Suprapubic skin (tissue), 4 donors: Measurements from ENCODE around the gene TOR1AIP1. TPM values are rescaled to one million over a fixed set of nuclear protein-coding genes. Genes with fewer than 3 reads are reported as not detected.

Source experiments
- DNase-seq, 2 donors: peaks; one replicate each; pipeline ENCODE4 v3.0.0-alpha.2; 2019; ENCODE audit warnings: low spot score in 2 of 2
- H3K27ac ChIP-seq: fragments of 200-600 bp; sonication (generic); one replicate; pipeline ENCODE4 v1.5.1; 2019
- H3K27me3 ChIP-seq: fragments of 200-600 bp; sonication (generic); one replicate; pipeline ENCODE4 v1.5.1; 2019
- H3K36me3 ChIP-seq: fragments of 200-600 bp; sonication (generic); one replicate; pipeline ENCODE4 v1.5.1; 2019
- H3K4me1 ChIP-seq: fragments of 200-600 bp; sonication (generic); one replicate; pipeline ENCODE4 v1.5.1; 2019
- H3K4me3 ChIP-seq: fragments of 200-600 bp; sonication (generic); one replicate; pipeline ENCODE4 v1.5.1; 2019; ENCODE audit warnings: mild to moderate bottlenecking
- H3K9me3 ChIP-seq: fragments of 200-600 bp; sonication (generic); one replicate; pipeline ENCODE4 v1.5.1; 2019
- EP300 ChIP-seq: sonication (generic); formaldehyde crosslinking; IDR thresholded peaks from one replicate; pipeline ENCODE4 v1.6.1; 2017; ENCODE audit warnings: antibody characterized with exemption
- POLR2A ChIP-seq, 2 donors: fragments of 450-650 bp; IDR thresholded peaks; one replicate each; pipeline ENCODE4 v1.6.1; 2017; ENCODE audit warnings: antibody characterized with exemption in 2 of 2, mild to moderate bottlenecking in 2 of 2, moderate library complexity in 2 of 2
- POLR2AphosphoS5 ChIP-seq, 3 donors: sonication (generic); formaldehyde crosslinking; IDR thresholded peaks; one replicate each; pipeline ENCODE4 v1.6.1; 2017; ENCODE audit warnings: antibody characterized with exemption in 3 of 3
- WGBS: methylation state at CpG from one replicate; pipeline ENCODE4 v1.1.5; 2018; 5-methylcytosine and 5-hydroxymethylcytosine counted together
- total RNA-seq, 4 donors: library from RNA; depleted of rRNA; stranded (reverse); fragments of >200 nt; gene quantifications; one replicate each; pipeline ENCODE4 v1.1.0, GENCODE V29; 2016
- TF ChIP-seq, protein P1 (sequence below), 2 donors: fragments of 200-600 bp in 1 of 2; fragments of 450-650 bp in 1 of 2; sonication (generic) in 1 of 2; IDR thresholded peaks; one replicate each; pipeline ENCODE4 v1.5.1; 2016 to 2019; ENCODE audit warnings: antibody characterized with exemption in 2 of 2, mild to moderate bottlenecking in 1 of 2, moderate library complexity in 1 of 2

TOR1AIP1 gene
- total RNA-seq, 4 donors from 2014 or later = 37.8 to 56.7 (median 47.9) TPM

DNA sequence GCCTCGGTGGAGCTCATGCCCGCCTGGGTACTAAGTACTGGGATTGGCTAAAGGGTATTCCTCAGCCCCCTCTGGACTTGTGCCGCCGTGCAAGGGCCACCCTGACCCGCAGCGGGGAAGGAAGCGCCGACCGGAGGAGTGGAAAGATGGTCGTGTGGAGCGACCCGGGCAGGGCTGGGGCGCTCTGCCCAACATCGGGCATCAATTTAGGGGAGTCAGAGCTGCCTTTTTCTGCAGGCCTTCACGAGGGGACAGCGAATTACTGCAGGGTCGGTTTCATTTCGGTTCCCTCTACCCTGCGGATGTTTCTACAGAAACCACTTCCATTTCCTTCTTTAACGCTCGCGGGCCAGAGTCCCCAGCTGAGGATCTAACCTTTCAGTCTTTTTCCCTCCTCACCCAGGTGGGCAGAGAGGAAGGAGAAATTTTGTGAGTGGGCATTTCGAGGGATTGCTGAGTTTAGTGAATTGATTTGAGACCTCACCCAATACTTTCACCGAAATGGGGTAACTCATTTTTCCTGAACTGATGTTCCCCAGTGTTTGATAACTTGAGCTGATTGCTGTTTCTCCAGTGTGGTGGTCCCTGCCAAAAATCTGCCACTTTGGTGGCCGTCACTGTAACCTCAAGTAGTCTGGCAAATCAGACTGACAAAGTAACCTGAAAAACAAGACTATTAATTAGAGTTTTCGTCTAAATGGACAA is 1.1 kb downstream of the TOR1AIP1 start:
- Histone ChIP-seq H3K9me3 (no peaks in the 10 kb centered on the region), H3K36me3 (peaks cover 10% of the 10 kb centered on the region), H3K4me3 (peak overlapping the region; percentile 86), H3K27me3 (no peaks in the 10 kb centered on the region), H3K27ac (peak overlapping the region; percentile 100), H3K4me1 (peaks cover 50% of the 10 kb centered on the region)
- no peak for DNase-seq
- whole genome bisulfite sequencing = under 1% methylated on average over 11 of the region's 26 CpGs
- TF ChIP-seq POLR2AphosphoS5 (IDR thresholded peaks at IDR 0.05) (no peak), EP300 (no peak), POLR2A (IDR thresholded peaks at IDR 0.05) (no peak)
- TF ChIP-seq, protein P1, sequence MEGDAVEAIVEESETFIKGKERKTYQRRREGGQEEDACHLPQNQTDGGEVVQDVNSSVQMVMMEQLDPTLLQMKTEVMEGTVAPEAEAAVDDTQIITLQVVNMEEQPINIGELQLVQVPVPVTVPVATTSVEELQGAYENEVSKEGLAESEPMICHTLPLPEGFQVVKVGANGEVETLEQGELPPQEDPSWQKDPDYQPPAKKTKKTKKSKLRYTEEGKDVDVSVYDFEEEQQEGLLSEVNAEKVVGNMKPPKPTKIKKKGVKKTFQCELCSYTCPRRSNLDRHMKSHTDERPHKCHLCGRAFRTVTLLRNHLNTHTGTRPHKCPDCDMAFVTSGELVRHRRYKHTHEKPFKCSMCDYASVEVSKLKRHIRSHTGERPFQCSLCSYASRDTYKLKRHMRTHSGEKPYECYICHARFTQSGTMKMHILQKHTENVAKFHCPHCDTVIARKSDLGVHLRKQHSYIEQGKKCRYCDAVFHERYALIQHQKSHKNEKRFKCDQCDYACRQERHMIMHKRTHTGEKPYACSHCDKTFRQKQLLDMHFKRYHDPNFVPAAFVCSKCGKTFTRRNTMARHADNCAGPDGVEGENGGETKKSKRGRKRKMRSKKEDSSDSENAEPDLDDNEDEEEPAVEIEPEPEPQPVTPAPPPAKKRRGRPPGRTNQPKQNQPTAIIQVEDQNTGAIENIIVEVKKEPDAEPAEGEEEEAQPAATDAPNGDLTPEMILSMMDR (IDR thresholded peaks at IDR 0.05) = no peak

DNA sequence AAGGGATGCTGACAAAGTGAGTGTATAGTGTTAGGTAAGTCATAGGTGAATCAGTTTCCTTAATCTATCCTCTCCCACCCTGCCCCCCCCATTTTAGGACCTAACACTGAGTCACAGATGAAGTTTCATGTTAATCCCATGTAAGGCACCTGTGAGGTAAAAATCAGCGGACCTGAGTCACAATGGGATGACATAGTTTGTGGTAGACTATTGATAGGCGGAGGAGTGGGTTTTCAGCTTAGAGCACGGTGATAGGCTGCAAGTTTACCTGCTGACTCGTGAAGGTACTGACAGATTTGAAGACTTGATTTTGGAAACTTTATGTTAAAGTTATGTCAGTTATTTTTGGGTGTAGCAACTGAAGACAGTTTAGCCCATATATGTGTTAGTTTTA is 1.7 kb downstream of the TOR1AIP1 start:
- DNase-seq = no peak
- no peaks in the 10 kb centered on the region for H3K27me3 ChIP-seq
- H3K36me3 ChIP-seq = peaks cover 10% of the 10 kb centered on the region
- H3K4me1 ChIP-seq = peaks cover 52% of the 10 kb centered on the region
- H3K9me3 ChIP-seq = no peaks in the 10 kb centered on the region
- WGBS = 16% methylated on average over 4 of the region's 4 CpGs
- H3K27ac ChIP-seq = peak overlapping the region; percentile 100
- TF ChIP-seq POLR2A (IDR thresholded peaks at IDR 0.05) (no peak), EP300 (no peak), POLR2AphosphoS5 (IDR thresholded peaks at IDR 0.05) (no peak)
- TF ChIP-seq, protein P1 (IDR thresholded peaks at IDR 0.05) = no peak
- H3K4me3 ChIP-seq = peak overlapping the region; percentile 86

DNA sequence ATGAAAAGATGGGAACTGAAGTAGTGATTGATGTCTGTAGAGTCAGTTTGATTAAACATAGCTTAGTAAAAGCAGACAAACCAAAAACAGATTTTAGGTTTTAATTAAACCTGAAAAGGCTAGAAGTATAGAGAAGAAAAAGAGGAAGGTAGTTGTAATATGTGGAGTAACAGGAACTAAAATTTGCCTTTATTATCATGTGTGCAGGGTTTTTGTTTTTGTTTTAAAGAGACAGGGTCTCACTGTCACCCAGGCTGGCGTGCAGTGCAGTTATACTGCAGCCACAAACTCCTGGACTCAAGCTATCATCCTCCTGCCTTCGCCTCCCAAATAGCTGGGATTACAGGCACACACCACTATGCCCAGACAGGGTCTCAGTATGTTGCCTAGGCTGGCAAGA is 6.0 kb downstream of the TOR1AIP1 start:
- TF ChIP-seq POLR2AphosphoS5 (IDR thresholded peaks at IDR 0.05) (no peak), POLR2A (IDR thresholded peaks at IDR 0.05) (no peak), EP300 (no peak)
- TF ChIP-seq, protein P1 (IDR thresholded peaks at IDR 0.05) = no peak
- H3K4me1 ChIP-seq = peaks cover 44% of the 10 kb centered on the region
- H3K27me3 ChIP-seq = no peaks in the 10 kb centered on the region
- no peak overlapping the region for H3K27ac ChIP-seq
- no peak for DNase-seq
- 88% methylated on average over 2 of the region's 2 CpGs for WGBS
- H3K36me3 ChIP-seq = peaks cover 46% of the 10 kb centered on the region
- no peak overlapping the region for H3K4me3 ChIP-seq
- H3K9me3 ChIP-seq = no peaks in the 10 kb centered on the region

DNA sequence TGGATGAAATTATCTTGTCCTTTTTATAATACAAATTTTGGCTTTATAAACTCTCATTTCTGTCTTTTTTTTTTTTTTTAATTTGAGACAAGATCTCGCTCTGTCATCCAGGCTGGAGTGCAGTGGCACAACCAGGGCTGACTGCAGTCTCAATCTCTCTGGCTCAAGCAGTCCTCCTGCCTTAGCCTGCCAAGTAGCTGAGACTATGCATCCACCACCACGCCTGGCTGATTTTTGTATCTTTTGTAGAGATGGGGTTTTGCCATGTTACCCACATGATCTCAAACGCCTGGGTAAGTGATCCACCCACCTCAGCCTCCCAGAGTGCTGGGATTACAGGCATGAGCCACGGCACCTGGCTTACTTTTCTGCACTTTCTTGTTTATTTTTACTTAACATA is 7.5 kb downstream of the TOR1AIP1 start:
- TF ChIP-seq POLR2AphosphoS5 (IDR thresholded peaks at IDR 0.05) (no peak), POLR2A (IDR thresholded peaks at IDR 0.05) (no peak), EP300 (no peak)
- TF ChIP-seq, protein P1 (IDR thresholded peaks at IDR 0.05) = no peak
- no peak overlapping the region for H3K27ac ChIP-seq
- H3K27me3 ChIP-seq = no peaks in the 10 kb centered on the region
- H3K36me3 ChIP-seq = peaks cover 61% of the 10 kb centered on the region
- 78% methylated on average over 4 of the region's 4 CpGs for WGBS
- no peak overlapping the region for H3K4me3 ChIP-seq
- peaks cover 29% of the 10 kb centered on the region for H3K4me1 ChIP-seq
- no peak for DNase-seq
- H3K9me3 ChIP-seq = no peaks in the 10 kb centered on the region

DNA sequence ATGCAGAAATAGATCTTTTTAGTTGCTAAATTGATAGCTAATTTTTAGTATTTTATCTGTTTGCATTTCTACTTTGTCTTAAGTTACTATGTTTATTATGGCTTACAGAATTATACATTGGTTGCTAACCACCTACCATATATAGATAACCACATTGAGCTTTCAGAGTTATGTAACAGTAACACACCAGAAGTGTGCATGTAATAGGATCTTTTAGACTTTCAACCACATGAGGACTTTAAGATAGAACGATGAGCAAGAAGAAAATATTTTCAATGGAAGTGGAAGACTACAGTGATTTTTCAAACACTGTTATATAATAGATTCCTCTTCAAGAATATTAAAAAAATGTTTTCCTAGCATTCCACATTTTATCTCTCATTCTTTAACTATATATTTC is 28.8 kb downstream of the TOR1AIP1 start:
- H3K27ac ChIP-seq = no peak overlapping the region
- peaks cover 81% of the 10 kb centered on the region for H3K36me3 ChIP-seq
- no peak for DNase-seq
- H3K27me3 ChIP-seq = no peaks in the 10 kb centered on the region
- H3K9me3 ChIP-seq = no peaks in the 10 kb centered on the region
- H3K4me3 ChIP-seq = no peak overlapping the region
- no peaks in the 10 kb centered on the region for H3K4me1 ChIP-seq
- TF ChIP-seq POLR2AphosphoS5 (IDR thresholded peaks at IDR 0.05) (no peak), EP300 (no peak), POLR2A (IDR thresholded peaks at IDR 0.05) (no peak)
- TF ChIP-seq, protein P1 (IDR thresholded peaks at IDR 0.05) = no peak
- WGBS = 69% methylated on average over 1 of the region's 1 CpG
